LNCaP clone FGC (cell line): Measurements from ENCODE around the gene CACNA1S.

Experiments
- DNase-seq: peaks from one replicate; pipeline ENCODE4 v3.0.0-alpha.2; 2011; ENCODE audit warnings: low read depth
- H3K4me3 ChIP-seq: 2 replicates; pipeline ENCODE4 v1.5.1; 2011; ENCODE audit warnings: mild to moderate bottlenecking, low read depth, low read length, control low read depth
- TF ChIP-seq, protein P1 (sequence below): IDR thresholded peaks from 2 replicates; pipeline ENCODE4 v1.5.1; 2012; ENCODE audit warnings: mild to moderate bottlenecking; ENCODE audit not compliant: control insufficient read depth, insufficient read depth; ENCODE audit errors: extremely low read depth

The CACNA1S gene

DNA sequence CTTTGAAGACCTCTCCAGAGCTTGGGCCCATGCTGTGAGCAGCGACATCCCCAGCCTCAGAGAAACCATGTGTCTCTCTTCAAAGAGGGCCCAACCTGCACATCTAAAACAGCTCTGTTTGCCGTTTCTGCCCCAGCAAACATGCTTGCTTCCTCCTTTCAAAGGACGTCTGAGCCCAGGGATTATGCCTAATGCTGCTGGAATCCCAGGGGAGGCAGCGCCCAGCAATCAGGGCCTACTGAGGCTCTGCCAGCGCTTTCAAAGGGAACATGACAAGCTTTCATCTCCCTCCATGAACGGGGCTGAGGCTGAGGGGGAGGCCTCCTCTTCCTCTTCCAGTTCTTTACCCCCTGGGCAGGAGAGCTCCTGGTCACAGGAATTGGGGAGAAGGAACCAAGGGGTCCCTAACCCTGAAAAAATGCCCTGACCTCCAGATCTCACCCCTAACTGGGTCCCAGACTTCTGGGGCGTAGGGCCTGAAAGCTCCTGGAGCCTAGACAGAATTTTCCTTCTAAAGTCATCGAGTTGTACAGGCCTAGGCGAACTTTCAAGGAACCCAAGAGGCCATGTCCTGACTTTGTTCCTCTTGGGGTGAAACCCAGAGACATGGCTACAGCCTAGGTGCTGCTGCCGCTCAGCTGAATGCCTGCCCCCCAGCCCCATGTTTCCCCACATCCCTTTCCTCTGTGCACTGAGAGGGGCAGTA, 28.2 kb upstream of the CACNA1S start:
- no peak overlapping the region for H3K4me3 ChIP-seq
- DNase-seq: no peak
- TF ChIP-seq, protein P1, sequence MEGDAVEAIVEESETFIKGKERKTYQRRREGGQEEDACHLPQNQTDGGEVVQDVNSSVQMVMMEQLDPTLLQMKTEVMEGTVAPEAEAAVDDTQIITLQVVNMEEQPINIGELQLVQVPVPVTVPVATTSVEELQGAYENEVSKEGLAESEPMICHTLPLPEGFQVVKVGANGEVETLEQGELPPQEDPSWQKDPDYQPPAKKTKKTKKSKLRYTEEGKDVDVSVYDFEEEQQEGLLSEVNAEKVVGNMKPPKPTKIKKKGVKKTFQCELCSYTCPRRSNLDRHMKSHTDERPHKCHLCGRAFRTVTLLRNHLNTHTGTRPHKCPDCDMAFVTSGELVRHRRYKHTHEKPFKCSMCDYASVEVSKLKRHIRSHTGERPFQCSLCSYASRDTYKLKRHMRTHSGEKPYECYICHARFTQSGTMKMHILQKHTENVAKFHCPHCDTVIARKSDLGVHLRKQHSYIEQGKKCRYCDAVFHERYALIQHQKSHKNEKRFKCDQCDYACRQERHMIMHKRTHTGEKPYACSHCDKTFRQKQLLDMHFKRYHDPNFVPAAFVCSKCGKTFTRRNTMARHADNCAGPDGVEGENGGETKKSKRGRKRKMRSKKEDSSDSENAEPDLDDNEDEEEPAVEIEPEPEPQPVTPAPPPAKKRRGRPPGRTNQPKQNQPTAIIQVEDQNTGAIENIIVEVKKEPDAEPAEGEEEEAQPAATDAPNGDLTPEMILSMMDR: no peak

DNA sequence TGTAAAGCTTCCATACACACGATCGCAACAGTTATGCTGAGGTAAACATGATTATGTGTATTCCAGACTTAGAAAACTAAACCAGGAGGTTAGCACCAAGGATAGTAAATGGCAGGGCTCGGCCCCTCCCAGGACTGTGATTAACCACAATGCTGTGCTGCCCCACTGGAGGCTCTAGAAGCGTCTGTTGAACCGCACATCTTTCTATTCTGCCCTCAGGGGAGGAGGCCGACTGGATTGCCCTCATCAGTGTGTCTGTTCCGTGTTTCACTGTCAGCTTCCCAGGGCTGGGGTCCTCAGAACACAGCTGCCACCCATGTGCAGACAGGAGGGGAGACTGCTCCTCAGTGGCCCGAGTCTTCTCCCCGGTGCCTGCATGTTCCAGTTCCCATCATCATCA, 27.5 kb upstream of the CACNA1S start:
- H3K4me3 ChIP-seq: no peak overlapping the region
- TF ChIP-seq, protein P1: no peak
- DNase-seq: no peak

DNA sequence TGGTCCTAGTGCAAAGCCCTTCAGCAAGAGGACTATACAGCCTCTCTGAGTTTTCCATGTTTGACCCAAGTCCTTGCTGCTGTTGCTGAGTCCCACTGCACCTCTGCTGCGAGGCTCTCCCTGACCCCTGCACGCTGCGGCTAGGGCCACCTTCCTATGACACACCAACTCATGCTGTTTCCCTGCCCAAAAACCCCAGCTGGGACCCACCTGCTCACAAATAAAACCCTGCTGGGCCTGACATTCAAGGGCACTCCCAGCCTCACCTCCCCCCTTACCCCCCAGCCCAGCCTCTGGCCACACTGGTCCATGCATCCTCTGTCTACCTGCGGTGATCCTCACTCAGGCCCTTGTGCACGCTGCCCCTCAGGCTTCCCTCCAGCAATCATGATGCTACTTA, 27.1 kb upstream of the CACNA1S start:
- TF ChIP-seq, protein P1: no peak
- no peak overlapping the region for H3K4me3 ChIP-seq
- no peak for DNase-seq

- no peak overlapping the region for H3K4me3 ChIP-seq
- TF ChIP-seq, protein P1: no peak
- DNase-seq: no peak
Measured at GRCh38 chr1:201138311-201138840, 26.1 kb upstream of the CACNA1S start.

DNA sequence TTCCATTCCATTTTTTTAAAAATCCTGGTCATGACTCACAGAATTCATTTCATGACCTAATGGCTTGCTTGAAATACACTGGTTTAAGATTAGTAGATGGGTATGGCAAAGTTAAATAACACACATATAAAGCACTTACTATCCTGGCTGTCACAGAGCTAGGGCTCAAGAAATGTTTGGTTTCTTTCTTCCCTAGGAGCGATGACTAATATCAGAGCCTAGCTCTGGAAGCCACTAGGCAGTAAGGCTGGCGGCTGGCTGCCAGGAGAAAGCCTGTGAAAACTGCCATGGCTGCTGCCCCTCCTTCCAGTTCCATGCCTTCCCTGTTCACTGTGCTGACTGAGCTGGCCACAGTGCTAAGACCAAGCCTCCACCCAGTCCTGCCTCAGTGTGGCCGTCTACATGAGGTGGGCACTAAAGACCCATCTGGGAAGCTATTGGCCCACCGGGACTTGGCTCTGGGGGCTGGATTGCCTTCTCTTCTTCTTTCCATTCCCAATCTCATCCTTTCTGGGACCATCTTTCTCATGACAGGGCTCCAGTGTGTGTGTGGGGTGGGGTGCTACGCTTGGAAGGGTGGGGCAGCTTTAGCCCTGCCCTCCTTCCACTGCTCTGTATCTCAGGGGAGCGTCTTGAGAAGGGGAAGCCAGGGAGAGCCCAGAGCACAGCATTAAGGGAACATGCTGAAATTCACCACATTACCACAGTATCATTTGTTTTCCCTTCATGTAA, 25.5 kb upstream of the CACNA1S start:
- no peak overlapping the region for H3K4me3 ChIP-seq
- DNase-seq: no peak
- TF ChIP-seq, protein P1: no peak

DNA sequence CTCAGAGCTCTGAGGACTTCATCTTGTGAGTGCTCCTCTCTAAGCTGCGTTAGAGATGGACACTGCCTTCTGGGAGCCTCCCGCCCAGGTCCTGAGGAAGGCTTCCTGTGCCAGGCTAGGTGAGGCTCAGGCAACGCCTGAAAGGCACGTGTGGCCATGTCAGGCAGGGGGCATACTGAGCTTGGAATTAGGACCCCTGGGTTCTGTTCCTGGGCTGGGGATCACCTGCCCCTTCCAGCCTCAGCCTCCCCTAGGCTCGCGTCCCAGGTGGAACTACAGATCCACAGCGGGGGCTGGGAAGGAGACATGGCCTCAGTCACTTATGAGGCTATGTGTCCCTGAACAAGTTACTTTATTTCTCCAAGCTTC, 24.8 kb upstream of the CACNA1S start:
- no peak overlapping the region for H3K4me3 ChIP-seq
- no peak for DNase-seq
- TF ChIP-seq, protein P1: no peak
